Activated CD4-positive, alpha-beta T cell treated with anti-CD3 and anti-CD28 coated beads, Interleukin-10, Interleukin-2, amounts not matched to agents 100 ng/mL and 50 ng/mL, durations not matched to agents 16 hours and 8 hours (primary cell): ENCODE data around the gene FAM3D.
"Not testable (repeated sequence)": the region's sequence is repeated elsewhere in the genome, so short reads cannot be mapped to it uniquely, and the experiment has no call there.

Source experiments
- DNase-seq: peaks from one replicate; pipeline ENCODE4 v3.0.0-alpha.2; 2020

FAM3D gene

GRCh38 chr3:58666683-58667082, at the start of gene FAM3D:
Gene FAM3D, minus strand, starts transcription at chr3:58666774. Its CDS starts 11,211 bp downstream, at chr3:58655563.
- no peak for DNase-seq

GRCh38 chr3:58713715-58714401, 47.3 kb upstream of the FAM3D start:
- no peak for DNase-seq

GRCh38 chr3:58711871-58712270, 45.3 kb upstream of the FAM3D start:
- no peak for DNase-seq

GRCh38 chr3:58708983-58709382, 42.4 kb upstream of the FAM3D start:
- DNase-seq, result not testable (repeated sequence)

GRCh38 chr3:58708116-58708791, 41.7 kb upstream of the FAM3D start:
- DNase-seq, result no peak

- no peak for DNase-seq
Measured at GRCh38 chr3:58707390-58707930, 40.9 kb upstream of the FAM3D start.

- no peak for DNase-seq
Measured at GRCh38 chr3:58706395-58707167, 40.0 kb upstream of the FAM3D start.

GRCh38 chr3:58704745-58705144, 38.2 kb upstream of the FAM3D start:
- no peak for DNase-seq

- not testable (repeated sequence) for DNase-seq
Measured at GRCh38 chr3:58704304-58704703, 37.7 kb upstream of the FAM3D start.

- DNase-seq, result no peak
Measured at GRCh38 chr3:58698246-58698645, 31.7 kb upstream of the FAM3D start.

GRCh38 chr3:58697561-58697960, 31.0 kb upstream of the FAM3D start:
- DNase-seq, result peak; percentile 76

GRCh38 chr3:58696813-58697212, 30.2 kb upstream of the FAM3D start:
- DNase-seq, result not testable (repeated sequence)

- no peak for DNase-seq
Measured at GRCh38 chr3:58696093-58696492, 29.5 kb upstream of the FAM3D start.

- not testable (repeated sequence) for DNase-seq
Measured at GRCh38 chr3:58695284-58695683, 28.7 kb upstream of the FAM3D start.

GRCh38 chr3:58693940-58694850, 27.6 kb upstream of the FAM3D start:
- peak; percentile 70 for DNase-seq

- DNase-seq, result no peak
Measured at GRCh38 chr3:58692484-58692883, 25.9 kb upstream of the FAM3D start.

- DNase-seq, result no peak
Measured at GRCh38 chr3:58691997-58692396, 25.4 kb upstream of the FAM3D start.

GRCh38 chr3:58690490-58690889, 23.9 kb upstream of the FAM3D start:
- no peak for DNase-seq

GRCh38 chr3:58688574-58688973, 22.0 kb upstream of the FAM3D start:
- DNase-seq, result no peak

- no peak for DNase-seq
Measured at GRCh38 chr3:58686847-58687246, 20.3 kb upstream of the FAM3D start.

GRCh38 chr3:58685641-58686040, 19.1 kb upstream of the FAM3D start:
- DNase-seq, result no peak

- peak; percentile 70 for DNase-seq
Measured at GRCh38 chr3:58683466-58683865, 16.9 kb upstream of the FAM3D start.
